H1 (cell line): ENCODE results near the gene UBE2Q2.
A peak's percentile ranks its signal among the peaks of the same experiment; 100 is the strongest.

ENCODE experiments used
- CTCF ChIP-seq, 3 experiments: IDR thresholded peaks; 1 replicate in 2 of 3; 2 replicates in 1 of 3; pipeline versions ENCODE4 v1.5.1 to v1.6.1; 2011; ENCODE audit warnings: low read length in 3 of 3, mild to moderate bottlenecking in 3 of 3, inconsistent platforms in 2 of 3, low read depth in 1 of 3, moderate library complexity in 1 of 3; ENCODE audit not compliant: insufficient read depth in 1 of 3; ENCODE audit errors: control extremely low read depth in 1 of 3
- EP300 ChIP-seq, 2 experiments: IDR thresholded peaks; 1 replicate in 1 of 2; 2 replicates in 1 of 2; pipeline ENCODE4 v1.6.1; 2011 to 2012; ENCODE audit warnings: low read depth in 2 of 2, low read length in 2 of 2, mild to moderate bottlenecking in 2 of 2, borderline replicate concordance in 1 of 2, inconsistent platforms in 1 of 2, moderate library complexity in 1 of 2
- EZH2 ChIP-seq: fragments of 200-600 bp; sonication (generic); IDR thresholded peaks from 2 replicates; pipeline ENCODE4 v1.7.1; 2012; ENCODE audit warnings: low read depth, mild to moderate bottlenecking, moderate library complexity, low read length, inconsistent platforms; ENCODE audit not compliant: severe bottlenecking
- MAFK ChIP-seq: IDR thresholded peaks from 2 replicates; pipeline ENCODE4 v1.6.1; 2012; ENCODE audit warnings: low read depth, mild to moderate bottlenecking, improper control_type of control experiment, low read length
- MAX ChIP-seq: IDR thresholded peaks from 2 replicates; pipeline ENCODE4 v1.6.1; 2012; ENCODE audit warnings: inconsistent platforms
- POLR2A ChIP-seq, 2 experiments: IDR thresholded peaks; 1 replicate in 1 of 2; 2 replicates in 1 of 2; pipeline ENCODE4 v1.6.1; 2011; ENCODE audit warnings: low read depth in 2 of 2, low read length in 2 of 2, mild to moderate bottlenecking in 2 of 2; ENCODE audit errors: control extremely low read depth in 1 of 2
- POLR2AphosphoS5 ChIP-seq: IDR thresholded peaks from 2 replicates; pipeline ENCODE4 v1.6.1; 2011; ENCODE audit warnings: low read depth, low read length
- RNF2 ChIP-seq: fragments of 200-900, 300-1000 bp; sonication (generic); IDR thresholded peaks from 2 replicates; pipeline ENCODE4 v1.7.1; 2016; ENCODE audit warnings: borderline replicate concordance, low read depth, mild to moderate bottlenecking, antibody characterized with exemption, low read length; ENCODE audit not compliant: poor library complexity, severe bottlenecking; ENCODE audit errors: missing control alignments
- SP1 ChIP-seq: IDR thresholded peaks from 2 replicates; pipeline ENCODE4 v1.6.1; 2011; ENCODE audit warnings: low read depth, low read length
- SRF ChIP-seq: IDR thresholded peaks from 2 replicates; pipeline ENCODE4 v1.6.1; 2011; ENCODE audit warnings: mild to moderate bottlenecking, low read depth, low read length, moderate library complexity
- TEAD4 ChIP-seq: IDR thresholded peaks from 2 replicates; pipeline ENCODE4 v1.6.1; 2012; ENCODE audit warnings: low read depth, low read length, inconsistent platforms, mixed read lengths

DNA sequence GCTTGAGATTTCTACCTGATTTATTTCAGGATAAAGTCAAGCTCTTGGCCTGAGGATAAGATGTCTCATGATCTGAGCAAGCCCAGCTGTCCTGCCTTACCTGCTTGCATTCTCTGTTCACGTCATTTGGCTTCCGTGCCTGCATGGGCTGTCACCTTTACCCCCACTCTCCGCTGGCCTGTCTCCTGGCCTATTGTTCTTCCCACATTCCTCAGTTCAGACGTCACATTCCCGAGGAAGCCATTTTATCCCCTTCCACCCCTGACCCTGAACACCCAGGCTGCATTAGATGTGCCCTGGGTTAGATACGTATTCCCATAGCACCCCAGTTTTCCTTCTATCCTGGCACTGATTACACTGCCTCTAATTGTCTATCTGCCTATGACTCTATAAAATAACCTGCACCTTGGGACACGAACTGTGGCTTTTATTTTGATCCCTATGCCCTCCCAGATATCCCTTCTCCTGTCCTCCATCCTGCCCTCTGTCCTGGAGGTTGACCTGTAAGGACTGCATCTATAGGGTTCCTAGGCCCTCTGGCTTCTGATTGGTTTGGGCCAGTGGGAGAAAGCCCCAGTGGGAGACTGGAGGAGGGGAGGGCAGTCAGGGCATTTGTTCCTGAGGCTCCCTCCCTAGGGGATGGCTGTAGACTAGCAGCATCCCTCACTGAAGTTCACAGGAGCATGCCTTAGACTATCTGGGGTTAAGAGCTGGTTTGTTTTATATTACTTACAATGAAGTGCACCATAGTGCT, 19.2 kb upstream of the UBE2Q2 start:
- TF ChIP-seq EP300 (IDR thresholded peaks at IDR 0.05; ENCODE audit: borderline replicate concordance in 1 of 2, low read depth in 2 of 2, low read length in 2 of 2) (peak in 1 of 2 experiments; percentile 55; a peak in 1 of 3 replicates), MAX (no peak), TEAD4 (peak; percentile 97), CTCF (IDR thresholded peaks at IDR 0.05; ENCODE audit: control extremely low read depth in 1 of 3, insufficient read depth in 1 of 3, low read depth in 1 of 3, low read length in 3 of 3) (no peak), SP1 (peak; percentile 61), POLR2A (IDR thresholded peaks at IDR 0.05; ENCODE audit: control extremely low read depth in 1 of 2, low read depth in 2 of 2, low read length in 2 of 2) (peak; percentile 18 to 49; a peak in 2 of 3 replicates), EZH2 (no peak), SRF (no peak), MAFK (no peak), POLR2AphosphoS5 (peak; percentile 57; the same call in 1 of the 2 replicates), RNF2 (no peak)
